SHP77 treated with DMSO at 0.1 percent for 48 hours (cell line): ENCODE results near the gene ANKRD11.
"Not testable (repeated sequence)": the region's sequence is repeated elsewhere in the genome, so short reads cannot be mapped to it uniquely, and the experiment has no call there.

Source experiments
- DNase-seq: peaks from one replicate; lab custom pipeline; 2025; lab: John Stamatoyannopoulos, UW

ANKRD11 gene

DNA sequence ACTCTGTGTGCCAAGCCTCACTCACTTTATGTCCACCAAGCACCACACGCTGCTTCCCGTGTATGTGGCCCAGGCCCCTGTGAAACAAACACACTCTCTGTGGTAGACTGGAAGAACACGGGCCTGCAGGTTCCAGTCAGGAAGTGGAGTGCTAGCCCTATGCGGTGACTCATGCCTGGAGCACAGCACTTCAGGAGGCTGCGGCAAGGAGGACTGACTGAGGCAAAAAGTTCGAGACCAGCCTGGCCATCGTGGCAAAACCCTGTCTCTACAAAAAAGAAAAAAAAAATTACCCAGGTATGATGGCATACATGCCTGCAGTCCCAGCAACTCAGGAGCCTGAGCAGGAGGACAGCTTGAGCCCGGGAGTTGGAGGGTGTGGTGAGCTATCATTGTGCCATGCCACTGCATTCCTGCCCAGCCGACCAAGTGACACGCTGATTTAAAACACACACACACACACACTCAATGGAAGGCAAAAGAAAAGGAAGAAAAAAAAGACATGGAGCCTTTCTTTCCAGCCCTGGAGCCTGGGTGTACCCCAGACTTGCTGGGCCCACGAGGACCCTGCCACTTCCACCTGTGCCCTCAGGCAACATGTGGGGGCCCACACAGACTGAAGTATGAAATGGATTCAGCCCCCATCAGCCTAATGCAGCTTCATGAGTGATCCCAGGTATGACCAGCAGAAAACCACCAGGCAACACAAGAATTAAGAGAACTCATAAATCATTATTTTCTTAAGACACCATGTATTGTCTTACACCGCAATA lies 126.6 kb downstream of the ANKRD11 start:
- DNase-seq = no peak

DNA sequence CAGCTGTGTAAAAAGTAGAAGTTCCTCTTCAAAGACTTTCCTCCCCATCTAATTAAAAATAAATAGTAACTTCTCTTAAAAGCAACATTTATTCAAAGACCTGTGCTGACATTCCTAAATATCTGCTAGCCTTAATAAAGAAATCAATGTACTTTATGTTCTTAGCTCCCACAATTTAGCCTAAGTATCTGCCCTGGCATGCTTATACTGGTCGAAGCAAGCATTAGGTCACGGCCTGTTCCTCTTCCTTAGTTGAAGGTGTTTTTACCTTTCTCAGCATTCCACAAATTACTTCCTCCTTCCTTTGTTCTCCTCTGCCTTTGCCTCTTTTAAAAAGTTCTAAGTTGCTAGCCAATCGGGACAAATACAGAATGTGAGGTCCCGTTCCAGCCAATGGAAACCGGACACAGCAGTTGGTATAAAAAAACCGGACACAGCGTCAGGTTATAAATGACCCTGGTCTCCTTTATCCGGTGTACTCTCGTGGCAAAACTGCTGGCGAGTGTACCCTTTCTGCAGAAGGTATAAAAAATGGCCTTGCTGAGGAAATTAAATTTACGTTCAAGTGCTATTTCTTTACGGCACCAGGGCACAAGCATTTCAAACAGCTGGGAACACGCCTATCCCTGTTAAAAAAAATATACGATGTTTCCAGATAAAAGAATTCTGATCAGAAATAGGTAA lies 127.7 kb downstream of the ANKRD11 start:
- not testable (repeated sequence) for DNase-seq

DNA sequence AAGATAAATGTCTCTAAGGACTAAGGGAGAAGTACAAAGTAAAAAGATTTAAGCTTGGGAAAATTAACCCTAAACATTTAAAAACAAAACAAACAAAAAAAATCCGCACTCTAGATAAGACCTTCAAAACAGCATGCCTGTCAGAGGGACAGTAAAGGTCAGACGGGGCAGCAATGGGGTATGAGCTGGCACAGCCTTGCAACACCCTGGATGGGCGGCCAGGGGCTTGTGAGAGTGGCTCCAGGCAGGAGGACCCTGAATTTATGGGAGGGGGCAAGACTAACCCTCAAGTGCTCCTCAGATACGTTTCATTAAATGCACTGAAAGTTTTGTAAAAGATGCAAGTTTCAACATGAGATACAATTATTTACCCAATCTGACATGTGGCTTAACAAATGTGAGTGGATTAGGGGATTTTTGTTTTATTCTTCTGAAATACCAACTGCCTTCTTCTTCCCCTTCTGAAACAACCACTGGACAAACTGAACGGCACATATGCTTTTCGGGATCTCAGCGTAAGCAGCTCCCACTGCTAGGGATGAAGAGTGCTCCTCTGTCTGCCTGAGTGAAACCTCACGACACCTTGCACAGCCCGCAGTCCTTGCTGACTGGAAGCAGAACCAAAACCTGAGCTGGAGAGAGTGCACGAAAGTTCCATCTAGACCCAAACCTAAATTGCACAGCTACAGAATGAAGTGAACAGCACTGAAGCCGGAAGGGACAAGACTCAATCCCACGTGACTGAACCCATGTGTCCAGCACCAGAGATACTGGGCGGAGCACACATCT lies 128.4 kb downstream of the ANKRD11 start:
- no peak for DNase-seq

DNA sequence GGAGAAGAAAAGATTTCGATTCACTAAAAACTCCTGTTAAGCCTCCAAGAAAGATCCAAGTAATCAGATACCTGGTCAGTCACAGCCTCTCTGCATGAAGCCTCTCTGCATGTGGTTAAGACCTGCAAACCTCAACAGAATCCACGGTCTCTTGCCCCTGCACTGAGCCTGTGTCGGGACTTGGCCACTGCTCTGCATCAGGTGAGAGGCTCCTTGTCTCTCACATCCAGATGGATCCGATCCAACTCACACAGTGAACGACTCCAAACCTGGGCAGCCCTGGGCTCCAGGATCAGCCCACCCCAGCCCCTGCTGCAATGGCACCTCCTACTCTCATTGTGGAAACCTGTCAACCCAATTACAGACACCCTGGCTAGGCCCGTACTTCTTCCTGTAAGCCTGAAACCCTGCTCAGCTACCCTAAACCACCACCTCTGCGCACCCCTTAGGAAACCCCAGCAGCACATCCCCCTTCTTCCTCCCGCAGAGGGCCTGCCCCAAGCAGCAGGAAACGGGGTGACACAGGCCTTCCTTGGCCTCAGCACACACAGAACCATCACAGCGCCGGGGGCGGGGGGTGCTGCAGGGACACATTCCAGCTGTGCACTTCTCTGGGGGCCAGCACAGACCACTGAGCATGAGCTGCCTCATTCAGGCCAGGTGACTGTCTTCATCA lies 129.5 kb downstream of the ANKRD11 start:
- no peak for DNase-seq

DNA sequence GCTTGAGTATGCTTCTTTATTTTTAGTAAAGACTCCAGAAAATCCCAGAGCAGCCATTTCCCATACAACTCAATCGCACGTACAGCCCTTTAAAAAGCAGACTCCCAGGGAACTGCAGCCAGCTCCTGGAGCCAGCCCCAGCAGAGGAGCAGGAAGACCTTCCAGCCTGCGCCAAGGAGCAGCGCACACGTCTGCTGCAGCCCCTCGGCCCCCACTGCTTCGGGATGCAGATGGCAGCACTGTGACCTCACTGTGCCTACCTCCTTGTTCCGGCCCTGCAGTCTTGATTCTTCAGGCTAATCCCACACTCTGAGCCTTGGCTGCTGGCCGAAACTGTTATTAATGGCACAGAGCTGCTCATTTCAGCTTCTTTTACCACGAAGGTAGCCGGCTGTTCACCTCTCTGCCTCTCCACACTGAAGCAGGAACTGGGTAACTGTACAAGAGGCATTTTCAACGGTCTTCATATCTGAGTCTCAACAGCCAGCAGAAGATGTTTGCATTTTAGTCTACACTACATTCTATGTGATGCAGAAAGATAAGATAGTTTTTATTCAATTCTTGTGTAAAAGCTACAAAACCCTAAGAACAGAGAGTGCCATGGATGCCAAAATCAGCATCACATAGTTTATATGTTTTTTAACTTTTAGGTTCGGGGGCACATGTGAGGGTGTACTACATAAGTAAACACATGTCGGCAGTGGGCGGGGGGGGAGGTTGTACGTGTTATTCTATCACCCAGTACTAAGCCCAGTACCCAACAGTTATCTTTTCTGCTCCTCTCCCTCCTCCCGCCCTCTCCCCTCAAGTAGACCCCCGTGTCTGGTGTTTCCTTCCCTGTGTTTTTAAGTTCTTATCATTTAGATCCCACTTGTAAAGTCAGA lies 130.9 kb downstream of the ANKRD11 start:
- DNase-seq = no peak

DNA sequence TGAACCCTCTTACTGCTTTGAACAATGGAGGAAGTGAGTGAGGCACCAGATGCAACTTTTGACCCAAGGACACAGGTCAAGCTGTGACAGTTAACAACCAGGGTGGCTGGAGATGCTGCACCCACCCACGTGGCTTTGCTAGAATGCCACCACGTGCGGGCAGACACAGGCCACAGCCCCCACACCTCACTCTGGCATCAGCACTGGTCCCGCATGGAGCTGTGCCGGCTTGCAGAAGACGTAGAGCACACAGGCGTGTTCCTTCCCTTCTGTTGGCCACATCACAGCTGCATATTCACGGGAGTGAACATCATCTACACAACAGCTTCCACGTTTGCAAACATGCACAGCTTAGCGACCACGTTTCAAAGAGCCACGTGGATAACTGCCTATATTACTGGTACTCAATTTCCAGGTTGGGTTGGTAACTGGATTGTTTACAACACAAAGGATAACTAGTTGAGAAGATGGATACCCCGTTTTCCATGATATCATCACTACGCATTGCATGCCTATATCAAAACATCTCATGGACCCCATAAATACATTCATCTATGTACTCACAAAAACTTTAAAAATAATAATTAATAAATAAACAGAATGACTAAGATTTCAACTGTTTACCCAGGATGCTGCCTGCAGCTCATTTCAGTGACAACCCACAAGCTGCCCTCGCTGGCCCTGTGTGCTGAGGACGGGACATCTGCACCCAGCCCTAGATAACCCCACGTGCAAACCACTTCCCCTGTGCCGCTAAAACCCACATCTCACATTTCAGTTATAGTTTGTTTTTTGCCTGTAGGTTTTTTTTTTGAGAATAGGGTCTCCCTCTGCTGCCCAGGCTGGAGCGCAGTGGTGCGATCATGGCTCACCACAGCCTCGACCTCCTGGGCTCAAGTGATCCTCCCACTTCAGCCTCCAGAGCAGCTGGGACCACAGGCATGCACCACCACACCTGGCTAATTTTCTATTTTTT lies 132.0 kb downstream of the ANKRD11 start:
- no peak for DNase-seq

DNA sequence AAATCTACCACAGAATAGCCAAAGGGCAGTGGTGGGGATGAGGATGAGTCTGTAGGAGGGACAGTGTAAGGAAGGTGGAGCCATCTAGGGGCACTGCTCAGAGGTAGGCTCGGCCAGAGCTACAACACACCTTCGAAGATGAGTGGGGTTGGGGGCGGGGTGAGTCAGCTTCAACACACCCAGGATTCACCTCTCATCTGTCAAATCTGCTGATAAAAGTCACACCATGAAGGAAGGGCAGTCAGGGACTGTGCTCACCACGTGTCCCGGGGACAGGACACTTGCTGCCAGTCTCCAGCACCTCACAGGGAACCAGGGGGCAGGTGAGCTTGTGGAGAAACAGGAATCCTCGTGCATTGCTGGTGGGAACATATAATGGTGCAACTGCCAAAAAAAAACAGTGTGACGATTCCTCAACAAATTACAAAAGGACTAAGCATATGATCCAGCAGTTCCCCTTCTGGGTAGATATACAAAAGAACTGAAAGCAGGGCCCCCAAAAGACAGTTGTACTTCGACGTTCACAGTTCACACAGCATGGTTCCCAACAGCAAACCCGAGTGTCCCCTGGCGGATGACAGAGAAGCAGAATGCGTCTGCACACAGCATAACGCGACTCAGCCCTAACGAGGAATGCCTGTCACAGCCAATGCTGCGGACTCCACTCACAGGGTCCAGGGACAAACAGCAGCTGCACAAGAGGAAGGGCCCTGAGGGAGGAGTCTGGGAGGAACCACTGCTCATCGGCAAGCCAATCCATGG lies 133.1 kb downstream of the ANKRD11 start:
- DNase-seq = no peak

DNA sequence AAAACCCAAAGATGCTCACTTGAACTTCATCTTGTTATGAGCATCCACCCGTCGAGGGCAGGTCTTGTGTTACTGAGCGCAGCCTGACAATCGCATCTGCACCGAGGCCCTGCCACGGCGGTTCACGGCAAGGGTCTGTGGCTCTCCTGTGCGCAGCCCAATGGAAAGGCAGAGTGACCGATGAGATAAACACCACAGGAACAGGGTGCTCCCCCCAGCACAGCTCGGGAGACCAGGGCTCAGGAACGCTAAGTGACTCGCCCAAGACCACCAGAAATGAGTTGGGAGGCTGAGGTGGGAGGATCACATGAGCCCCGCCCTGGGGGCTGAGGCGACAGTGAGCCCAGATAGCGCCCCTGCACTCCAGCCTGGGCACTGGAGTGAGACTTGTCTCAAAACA lies 134.7 kb downstream of the ANKRD11 start:
- DNase-seq = no peak

DNA sequence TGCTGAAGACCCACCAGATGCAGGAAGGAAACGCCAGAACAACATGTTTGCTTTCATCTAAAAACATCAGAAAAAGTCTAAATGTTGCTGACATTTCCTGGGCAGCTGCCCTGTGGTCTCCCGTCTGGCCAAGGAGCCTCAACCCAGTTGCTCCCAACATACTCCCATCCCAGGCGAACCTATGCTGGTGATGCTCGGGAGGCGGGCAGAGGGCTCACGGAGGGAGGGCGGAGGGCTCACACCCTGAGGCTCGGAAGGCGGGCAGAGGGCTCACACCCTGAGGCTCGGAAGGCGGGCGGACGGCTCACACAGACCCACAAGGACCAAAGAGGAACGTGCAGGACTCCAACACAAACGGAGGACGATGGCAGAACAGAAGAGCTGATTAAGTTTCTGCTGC lies 135.4 kb downstream of the ANKRD11 start:
- no peak for DNase-seq

DNA sequence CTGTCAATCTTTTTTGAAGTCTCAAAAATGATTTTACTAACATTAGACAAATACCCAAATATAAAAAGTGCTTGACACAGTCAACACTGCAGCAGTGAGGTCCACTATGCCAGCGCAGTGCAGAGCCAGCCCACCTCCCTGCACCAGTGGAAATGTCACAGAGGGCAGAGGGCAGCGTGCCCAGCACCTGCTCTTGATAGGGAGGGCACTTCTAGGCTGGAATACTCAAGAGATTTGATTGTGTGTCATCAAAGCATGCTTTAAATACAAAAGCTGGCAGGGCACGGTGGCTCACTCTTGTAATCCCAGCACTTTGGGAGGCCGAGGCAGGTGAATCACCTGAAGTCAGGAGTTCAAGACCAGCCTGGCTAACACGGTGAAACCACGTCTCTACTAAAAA lies 136.0 kb downstream of the ANKRD11 start:
- no peak for DNase-seq

DNA sequence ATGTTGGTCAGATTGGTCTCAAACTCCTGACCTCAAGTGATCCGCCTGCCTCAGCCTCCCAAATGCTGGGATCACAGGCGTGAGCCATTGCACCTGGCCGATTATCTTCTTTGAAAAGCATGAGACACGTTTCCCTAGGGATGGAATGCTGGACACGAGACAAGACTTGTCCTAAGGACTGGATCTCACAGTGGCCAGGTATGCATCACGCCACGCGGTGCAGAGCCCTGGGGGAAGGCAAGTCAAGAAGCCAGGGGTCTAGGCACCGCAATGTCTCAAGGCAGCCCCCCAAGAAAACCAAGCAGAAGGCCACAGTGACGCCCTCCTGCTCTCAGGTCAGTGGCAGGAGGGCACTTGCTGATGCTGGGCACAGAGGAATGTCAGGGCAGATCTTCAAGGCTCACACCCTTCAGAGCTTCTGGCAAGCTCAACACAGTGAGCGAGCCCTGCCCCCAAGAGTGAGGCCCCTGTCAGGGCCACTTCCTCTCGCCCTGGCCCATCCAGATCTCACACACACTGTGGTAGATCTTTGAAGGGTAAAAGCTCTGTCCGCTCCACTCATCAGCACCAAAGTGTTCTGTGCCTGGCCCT lies 138.2 kb downstream of the ANKRD11 start:
- no peak for DNase-seq

DNA sequence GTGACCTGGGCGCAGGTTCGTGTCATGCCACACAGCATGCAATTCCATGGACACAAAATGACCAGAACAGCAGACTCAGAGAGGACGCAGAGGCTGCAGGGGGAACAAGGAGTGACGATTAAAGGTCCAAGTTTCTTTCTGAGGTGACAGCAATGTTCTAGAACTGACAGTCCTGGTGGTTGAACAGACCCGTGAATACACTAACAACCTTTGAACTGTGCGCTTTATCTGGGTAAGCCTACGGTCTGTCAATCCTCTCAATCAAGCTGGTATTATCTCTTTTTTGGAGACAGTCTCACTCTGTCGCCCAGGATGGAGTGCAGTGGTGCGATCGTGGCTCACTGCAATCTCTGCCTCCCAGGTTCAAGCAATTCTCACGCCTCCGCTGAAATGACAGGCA lies 138.7 kb downstream of the ANKRD11 start:
- DNase-seq = no peak

DNA sequence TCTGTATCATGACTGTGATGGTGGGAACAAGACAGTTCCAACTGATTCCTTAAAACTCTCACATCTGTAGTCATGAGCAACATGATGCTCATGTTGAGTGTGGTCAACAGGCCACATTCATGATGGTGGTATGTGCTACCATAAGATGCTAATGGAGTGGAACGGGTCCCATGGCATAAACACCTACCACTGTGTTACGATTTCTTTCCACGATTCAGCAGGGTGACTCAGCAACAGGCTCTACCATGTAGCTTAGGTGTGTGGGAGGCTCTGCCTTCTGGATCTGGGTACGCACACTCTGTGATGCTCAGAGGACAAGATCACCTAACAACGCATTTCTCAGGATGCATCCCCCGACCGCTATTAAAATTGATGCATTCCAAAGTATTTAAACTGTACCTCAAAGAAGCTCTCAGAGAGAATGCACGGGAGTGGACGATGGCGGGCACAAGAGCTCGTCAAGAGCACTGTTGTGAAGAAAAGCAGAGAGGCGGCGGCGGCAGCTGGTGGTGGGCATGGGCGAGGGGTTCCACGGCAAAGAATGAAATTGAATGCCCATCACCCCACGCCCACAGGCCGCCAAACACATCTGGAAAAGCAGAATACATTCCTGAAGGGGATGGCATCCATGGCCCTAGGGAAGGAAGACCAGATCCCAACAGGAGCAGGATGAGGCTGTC lies 139.5 kb downstream of the ANKRD11 start:
- DNase-seq = no peak

DNA sequence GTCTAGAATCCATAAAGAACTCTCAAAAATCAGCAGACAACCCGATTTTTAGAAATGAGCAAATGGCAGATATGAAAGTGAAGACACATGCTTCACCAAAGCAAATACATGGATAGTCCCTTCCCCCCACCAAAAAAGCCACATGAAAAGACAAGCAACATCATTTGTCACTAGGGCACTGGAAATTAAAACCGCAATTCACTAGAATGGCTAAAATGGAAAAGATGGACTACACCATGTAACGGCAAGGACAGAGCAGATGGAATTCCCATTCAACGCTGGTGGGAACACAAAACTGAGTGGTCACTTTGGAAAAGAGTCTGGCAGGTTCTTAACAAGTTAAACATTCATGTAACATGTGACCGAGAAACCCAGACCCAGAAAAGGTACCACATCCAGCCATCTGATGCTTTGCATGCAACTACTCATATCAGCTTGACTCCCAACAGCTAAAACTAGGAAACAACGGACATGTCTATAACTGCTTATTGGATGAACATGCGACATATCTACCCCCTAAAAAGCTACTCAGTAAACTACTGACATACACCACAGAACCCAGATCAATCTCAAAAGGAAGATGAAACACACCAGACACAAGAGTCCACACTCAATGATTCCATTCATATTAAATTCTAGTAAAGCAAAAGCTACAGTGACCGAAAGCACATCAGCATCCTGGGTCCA lies 140.3 kb downstream of the ANKRD11 start:
- DNase-seq = no peak

DNA sequence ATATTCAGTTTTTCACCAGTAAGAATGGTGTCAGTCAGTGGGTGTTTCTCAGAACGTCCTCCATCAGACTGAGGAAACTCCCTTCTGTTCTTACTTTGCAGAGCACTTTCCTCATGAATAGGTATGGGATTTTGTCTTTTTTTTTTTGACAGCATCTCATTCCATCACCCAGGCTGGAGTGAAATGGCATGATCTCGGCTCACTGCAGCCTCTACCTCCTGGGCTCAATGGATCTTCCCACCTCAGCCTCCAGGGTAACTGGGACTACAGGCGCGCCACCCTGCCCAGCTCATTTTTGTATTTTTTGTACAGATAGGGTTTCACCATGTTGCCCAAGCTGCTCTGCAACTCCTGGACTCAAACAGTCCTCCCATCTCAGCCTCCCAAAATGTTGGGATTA lies 142.6 kb downstream of the ANKRD11 start:
- no peak for DNase-seq

DNA sequence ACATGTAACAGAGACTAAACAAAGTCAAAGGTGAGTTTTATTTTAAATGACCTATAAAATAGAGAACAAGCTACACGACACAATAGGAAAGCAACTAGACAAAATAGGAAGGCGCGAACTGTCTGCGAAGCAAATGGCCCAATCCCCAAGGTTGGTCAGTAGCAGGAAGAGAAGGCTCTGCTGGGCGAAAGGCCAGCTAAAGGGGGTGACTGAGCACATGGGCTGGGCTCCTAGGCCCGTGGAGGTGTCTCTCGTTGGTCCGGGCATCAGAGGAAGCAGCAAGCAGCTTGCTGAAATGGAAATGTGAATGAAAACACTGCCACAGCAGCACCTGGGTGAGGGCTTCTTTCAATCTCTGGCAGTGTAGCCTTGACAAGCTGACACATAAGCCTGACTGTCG lies 143.5 kb downstream of the ANKRD11 start:
- no peak for DNase-seq

DNA sequence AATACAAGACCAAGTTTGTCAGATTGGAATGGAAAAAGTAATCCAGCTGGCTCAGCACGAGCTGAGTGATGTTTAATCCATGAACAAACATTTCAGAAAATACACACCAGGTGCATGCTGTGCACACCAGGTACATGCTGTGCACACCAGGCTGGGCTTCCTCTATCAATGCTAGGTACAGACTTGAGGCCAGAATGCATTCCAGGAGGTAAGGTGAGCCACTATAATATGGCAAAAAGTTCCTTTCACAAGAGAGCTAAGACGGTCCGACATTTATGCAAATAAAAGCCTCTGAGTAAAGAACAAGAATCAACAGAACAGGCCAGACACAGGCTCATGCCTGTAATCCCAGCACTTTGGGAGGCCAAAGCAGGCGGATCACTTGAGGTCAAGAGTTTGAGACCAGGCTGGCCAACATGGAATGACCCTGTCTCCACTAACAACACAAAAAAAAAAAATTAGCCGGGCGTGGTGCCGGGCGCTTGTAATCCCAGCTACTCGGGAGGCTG lies 144.7 kb downstream of the ANKRD11 start:
- peak; percentile 35 for DNase-seq
